ENCODE measurements around the gene DNAJC27. TPM values are rescaled to one million over a fixed set of nuclear protein-coding genes. Genes with fewer than 3 reads are reported as not detected.
A peak's percentile ranks its signal among the peaks of the same experiment; 100 is the strongest.

The DNAJC27 gene
- total RNA-seq, 4 donors from 2014 or later = 4.0 to 7.6 (median 5.7) TPM

- TF ChIP-seq EP300 (IDR thresholded peaks at IDR 0.05; ENCODE audit: low read depth) (no peak), CTCF (IDR thresholded peaks at IDR 0.05) (no peak), POLR2AphosphoS5 (IDR thresholded peaks at IDR 0.05) (peak in 1 of 3 donors; percentile 9), POLR2A (IDR thresholded peaks at IDR 0.05) (no peak)
Observed at GRCh38 chr2:24972315-24972961, 683 bp upstream of the DNAJC27 start.

GRCh38 chr2:24971286-24971535, 544 bp downstream of the DNAJC27 start:
- Histone ChIP-seq H3K27ac (peak overlapping the region; percentile 97 to 99 (median 97)), H3K4me1 (peaks cover 4 to 22% (median 7%) of the 10 kb centered on the region in 4 donors), H3K36me3 (peaks cover 0 to 12% (median 4%) of the 10 kb centered on the region in 4 donors), H3K27me3 (no peaks in the 10 kb centered on the region), H3K9me3 (no peaks in the 10 kb centered on the region), H3K4me3 (peak overlapping the region; percentile 65 to 82 (median 76))
- in situ Hi-C loops (cut with MboI; ENCODE audit: low pct_ligation_motif_present in 1 of 4, low pct_unique_long_range_greater_than_20kb in 1 of 4, low sequenced_read_pairs in 3 of 4) (no loop called here), intact Hi-C loops (cut with DNase I; ENCODE audit: low total_unique reads) (no loop called here)
- 0% methylated on average over 23 of the region's 23 CpGs; no CpG with 5 or more reads in 1 of the 2 donors for WGBS, 2 donors (ENCODE audit: low coverage in 1 of 2)
- DNase-seq = no peak
- TF ChIP-seq EP300 (IDR thresholded peaks at IDR 0.05; ENCODE audit: low read depth) (no peak), CTCF (IDR thresholded peaks at IDR 0.05) (peak in 1 of 5 experiments; percentile 10), POLR2A (IDR thresholded peaks at IDR 0.05) (no peak), POLR2AphosphoS5 (IDR thresholded peaks at IDR 0.05) (no peak)

More at GRCh38 chr2:24972315-24972961, 683 bp upstream of the DNAJC27 start:
- intact Hi-C loops (cut with DNase I; ENCODE audit: low total_unique reads) (no loop called here), in situ Hi-C loops (cut with MboI; ENCODE audit: low pct_ligation_motif_present in 1 of 4, low pct_unique_long_range_greater_than_20kb in 1 of 4, low sequenced_read_pairs in 3 of 4) (no loop called here)
- Histone ChIP-seq H3K27me3 (no peaks in the 10 kb centered on the region), H3K4me3 (peak overlapping the region; percentile 52 to 82 (median 76)), H3K4me1 (peaks cover 4 to 22% (median 7%) of the 10 kb centered on the region in 4 donors), H3K27ac (peak overlapping the region; percentile 97 to 99 (median 97)), H3K36me3 (no peaks in the 10 kb centered on the region), H3K9me3 (no peaks in the 10 kb centered on the region)
- WGBS, 2 donors (ENCODE audit: low coverage in 1 of 2) = 0% methylated on average over 10 to 19 of the region's 19 CpGs
- DNase-seq = peak; percentile 42

- Histone ChIP-seq H3K36me3 (peaks cover 0 to 17% (median 6%) of the 10 kb centered on the region in 4 donors), H3K27me3 (no peaks in the 10 kb centered on the region), H3K27ac (peak overlapping the region; percentile 97 to 99 (median 97)), H3K4me3 (peak overlapping the region; percentile 65 to 82 (median 76)), H3K4me1 (peaks cover 4 to 18% (median 7%) of the 10 kb centered on the region in 4 donors), H3K9me3 (no peaks in the 10 kb centered on the region)
- intact Hi-C loops (cut with DNase I; ENCODE audit: low total_unique reads) = no loop called here
- TF ChIP-seq EP300 (IDR thresholded peaks at IDR 0.05; ENCODE audit: low read depth) = no peak
- no peak for TF ChIP-seq CTCF (IDR thresholded peaks at IDR 0.05)
- TF ChIP-seq POLR2A (IDR thresholded peaks at IDR 0.05) = no peak
- TF ChIP-seq POLR2AphosphoS5 (IDR thresholded peaks at IDR 0.05) = no peak
- 66 to 73% methylated on average over 16 to 27 of the region's 27 CpGs for WGBS, 2 donors (ENCODE audit: low coverage in 1 of 2)
- DNase-seq = no peak
- in situ Hi-C loops (cut with MboI; ENCODE audit: low pct_ligation_motif_present in 1 of 4, low pct_unique_long_range_greater_than_20kb in 1 of 4, low sequenced_read_pairs in 3 of 4) = no loop called here
Observed at GRCh38 chr2:24970483-24971285, 1.1 kb downstream of the DNAJC27 start.

GRCh38 chr2:24969784-24970183, 2.0 kb downstream of the DNAJC27 start:
- no peaks in the 10 kb centered on the region for H3K9me3 ChIP-seq
- H3K4me1 ChIP-seq = peaks cover 4 to 16% (median 7%) of the 10 kb centered on the region in 4 donors
- H3K36me3 ChIP-seq = peaks cover 0 to 21% (median 10%) of the 10 kb centered on the region in 4 donors
- in situ Hi-C loops (cut with MboI; ENCODE audit: low pct_ligation_motif_present in 1 of 4, low pct_unique_long_range_greater_than_20kb in 1 of 4, low sequenced_read_pairs in 3 of 4) (no loop called here), intact Hi-C loops (cut with DNase I; ENCODE audit: low total_unique reads) (no loop called here)
- DNase-seq = no peak
- WGBS, 2 donors (ENCODE audit: low coverage in 1 of 2) = 71 to 81% methylated on average over 1 of the region's 1 CpG
- H3K27ac ChIP-seq = peak overlapping the region in 1 of 4 donors; percentile 97
- H3K27me3 ChIP-seq = no peaks in the 10 kb centered on the region
- TF ChIP-seq EP300 (IDR thresholded peaks at IDR 0.05; ENCODE audit: low read depth) = no peak
- no peak for TF ChIP-seq POLR2AphosphoS5 (IDR thresholded peaks at IDR 0.05)
- TF ChIP-seq POLR2A (IDR thresholded peaks at IDR 0.05) = no peak
- TF ChIP-seq CTCF (IDR thresholded peaks at IDR 0.05) = no peak
- H3K4me3 ChIP-seq = no peak overlapping the region

Data from transverse colon (tissue), 4 donors.